Measurements from ENCODE around the gene MAP4K4.

GRCh38 chr2:101742547-101742946 is 45.0 kb downstream of the MAP4K4 start:
- no peak for TF ChIP-seq POLR2AphosphoS5 (IDR thresholded peaks at IDR 0.05)
- no peak for TF ChIP-seq CTCF (IDR thresholded peaks at IDR 0.05)

Data from stomach (tissue), 4 donors.